GM18951 (cell line): ENCODE measurements around the gene GCFC2.
"Not testable (repeated sequence)": the region's sequence is repeated elsewhere in the genome, so short reads cannot be mapped to it uniquely, and the experiment has no call there.

Experiments
- POLR2A ChIP-seq: IDR thresholded peaks from 4 replicates; pipeline ENCODE4 v1.6.1; 2011; ENCODE audit warnings: mild to moderate bottlenecking; ENCODE audit not compliant: insufficient read length, insufficient read depth; ENCODE audit errors: extremely low read depth
- in situ Hi-C: fragments of 300-500 bp; cut with MboI; formaldehyde crosslinking; loops from one replicate; pipeline ENCODE4 v1.12.0; 2022; ENCODE audit warnings: low sequenced_read_pairs, mixed read lengths, inconsistent platforms; ENCODE audit not compliant: unreplicated experiment

GCFC2 gene

DNA sequence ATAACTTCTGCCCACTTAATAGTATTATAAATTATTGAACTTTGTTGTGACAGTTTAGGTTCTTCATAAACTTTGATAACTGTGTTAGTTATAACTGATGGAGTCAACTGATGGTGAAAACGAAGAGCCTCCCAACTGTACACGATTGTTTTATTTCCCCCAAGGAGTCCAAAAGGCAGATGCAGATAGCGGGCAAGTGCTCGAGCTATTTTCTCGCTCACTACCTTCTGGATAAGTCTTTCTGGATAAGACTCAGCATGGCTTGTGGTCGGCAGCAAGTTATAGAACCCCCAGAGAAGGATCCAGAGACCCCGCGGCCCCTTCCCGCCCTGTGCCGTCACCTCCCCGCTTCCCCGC is 517 bp downstream of the GCFC2 start:
- in situ Hi-C loops = no loop called here
- no peak for TF ChIP-seq POLR2A

GRCh38 chr2:75709297-75709696 is 1.4 kb downstream of the GCFC2 start:
- TF ChIP-seq POLR2A = no peak
- in situ Hi-C loops = no loop called here

GRCh38 chr2:75707901-75708300 is 2.8 kb downstream of the GCFC2 start:
- no peak for TF ChIP-seq POLR2A

DNA sequence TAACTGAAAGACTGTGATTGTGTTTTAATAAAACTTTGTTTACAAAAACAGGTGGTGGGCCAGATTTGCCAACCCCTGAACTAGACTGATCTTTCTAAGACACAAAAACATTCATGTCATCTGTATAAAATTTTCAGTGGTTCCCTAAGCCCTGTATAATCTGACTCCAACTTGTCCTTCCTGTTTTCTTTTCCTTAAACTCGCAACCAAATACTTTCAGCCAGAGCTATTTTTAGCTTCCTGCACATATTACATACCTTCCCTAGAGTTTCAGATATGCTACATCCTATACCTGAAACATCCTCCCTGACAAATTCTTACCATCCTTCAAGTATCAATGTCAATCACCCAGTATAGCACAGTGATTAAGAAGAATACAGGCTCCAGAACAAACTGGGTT is 4.8 kb downstream of the GCFC2 start:
- no peak for TF ChIP-seq POLR2A
- in situ Hi-C loops = no loop called here

More at GRCh38 chr2:75707901-75708300, 2.8 kb downstream of the GCFC2 start:
- in situ Hi-C loops = no loop called here

DNA sequence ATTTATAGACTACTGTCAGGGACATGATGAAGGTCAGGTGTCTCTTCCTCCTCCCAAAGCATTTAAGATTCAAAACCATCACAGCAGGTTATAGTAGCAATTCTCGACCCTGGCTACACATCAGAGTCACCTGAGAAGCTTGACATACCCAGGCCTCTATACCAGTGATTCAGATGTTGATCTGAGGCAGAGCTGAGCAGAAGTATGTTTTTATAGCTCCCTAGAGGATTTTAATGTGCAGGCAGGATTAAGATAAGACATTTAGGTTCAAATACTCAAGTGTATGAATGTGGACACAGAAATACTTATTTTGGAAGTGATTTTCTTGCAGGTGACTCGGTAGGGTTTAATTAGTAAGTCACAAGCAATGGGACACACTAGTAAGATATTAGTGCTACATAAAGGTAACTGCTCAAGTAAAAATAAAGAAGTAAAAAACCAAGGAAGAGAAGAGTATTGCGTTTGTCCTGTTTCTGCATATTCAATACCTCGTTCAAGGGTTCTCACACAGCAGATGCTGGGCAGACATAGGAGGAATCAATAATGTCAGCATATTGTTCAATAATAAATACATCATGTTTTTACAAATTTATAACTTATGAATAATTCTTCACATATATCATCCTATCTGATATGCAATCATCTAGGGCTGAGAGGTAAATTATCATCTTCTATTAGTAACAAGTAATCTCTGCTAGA is 7.0 kb downstream of the GCFC2 start:
- no peak for TF ChIP-seq POLR2A
- in situ Hi-C loops = no loop called here

DNA sequence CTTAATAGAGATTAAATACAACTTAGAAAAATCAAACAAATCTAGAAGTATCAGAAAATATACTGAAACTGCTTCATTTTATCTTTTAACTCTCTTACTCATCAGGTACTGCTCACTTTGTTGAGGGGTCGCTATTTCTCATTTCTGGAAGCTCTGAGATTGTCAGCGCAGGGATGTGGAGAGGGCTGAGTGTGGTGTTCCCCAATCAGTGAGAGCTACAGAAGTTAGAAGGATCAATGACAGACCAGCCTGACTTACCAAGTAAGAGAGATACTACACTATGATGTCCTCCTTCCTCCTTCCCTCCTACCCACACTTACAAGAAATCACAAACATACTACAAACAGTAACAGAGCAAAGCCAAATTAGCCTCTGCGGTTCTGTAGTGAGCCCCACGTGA is 8.1 kb downstream of the GCFC2 start:
- in situ Hi-C loops = no loop called here
- no peak for TF ChIP-seq POLR2A

DNA sequence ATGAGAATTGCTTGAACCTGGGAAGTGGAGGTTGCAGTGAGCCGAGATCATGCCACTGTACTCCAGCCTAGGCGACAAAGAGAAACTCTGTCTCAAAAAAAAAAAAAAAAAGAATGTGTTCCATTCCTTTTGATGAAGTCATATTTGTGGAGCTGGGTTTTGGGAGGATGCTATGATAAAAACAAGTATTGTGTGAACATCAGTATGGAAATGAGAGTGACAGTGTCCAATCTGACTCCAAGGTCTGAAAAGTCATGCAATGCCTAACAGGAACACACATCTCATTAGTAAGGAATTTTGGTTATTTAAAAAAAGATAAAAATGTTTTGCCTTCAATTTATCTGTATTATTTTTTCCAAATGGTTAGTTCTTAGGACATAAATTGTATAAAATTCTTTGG is 11.8 kb downstream of the GCFC2 start:
- in situ Hi-C loops = no loop called here
- no peak for TF ChIP-seq POLR2A

GRCh38 chr2:75688196-75688595 is 22.5 kb downstream of the GCFC2 start:
- in situ Hi-C loops = no loop called here

DNA sequence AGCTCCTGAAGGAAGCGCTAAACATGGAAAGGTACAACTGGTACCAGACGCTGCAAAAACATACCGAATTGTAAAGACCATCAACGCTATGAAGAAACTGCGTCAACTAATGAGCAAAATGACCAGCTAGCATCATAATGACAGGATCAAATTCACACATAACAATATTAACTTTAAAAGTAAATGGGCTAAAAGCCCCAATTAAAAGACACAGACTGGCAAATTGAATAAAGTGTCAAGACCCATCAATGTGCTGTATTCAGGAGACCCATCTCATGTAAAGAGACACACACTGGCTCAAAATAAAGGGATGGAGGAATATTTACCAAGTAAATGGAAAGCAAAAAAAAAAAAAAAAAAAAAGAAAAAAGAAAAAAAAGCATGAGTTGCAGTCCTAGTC is 27.3 kb downstream of the GCFC2 start:
- in situ Hi-C loops = not testable (repeated sequence)

More at GRCh38 chr2:75688196-75688595, 22.5 kb downstream of the GCFC2 start:
- no peak for TF ChIP-seq POLR2A

- in situ Hi-C loops = no loop called here
- TF ChIP-seq POLR2A = no peak
Measured at GRCh38 chr2:75680402-75680801, 30.3 kb downstream of the GCFC2 start.

- TF ChIP-seq POLR2A = no peak
- in situ Hi-C loops = no loop called here
Measured at GRCh38 chr2:75679556-75679955, 31.2 kb downstream of the GCFC2 start.

DNA sequence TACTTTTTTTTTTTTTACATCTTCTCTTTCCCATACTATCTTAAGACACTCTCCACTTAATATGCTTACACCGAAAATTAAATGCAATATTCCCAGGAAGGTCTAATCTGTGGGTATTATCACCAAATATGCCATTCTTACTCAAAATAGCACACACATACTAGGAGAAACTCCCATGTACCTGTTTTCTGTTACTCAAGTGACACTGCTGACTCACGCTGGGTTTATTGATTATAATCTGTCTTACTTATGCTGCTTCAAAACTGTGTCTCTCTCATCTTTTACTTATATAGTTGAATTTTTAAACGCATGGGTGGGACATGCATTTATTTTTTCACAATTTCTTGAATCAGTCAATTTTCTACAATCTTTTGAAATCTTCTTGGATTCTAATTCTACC is 34.3 kb downstream of the GCFC2 start:
- no peak for TF ChIP-seq POLR2A
- in situ Hi-C loops = no loop called here

DNA sequence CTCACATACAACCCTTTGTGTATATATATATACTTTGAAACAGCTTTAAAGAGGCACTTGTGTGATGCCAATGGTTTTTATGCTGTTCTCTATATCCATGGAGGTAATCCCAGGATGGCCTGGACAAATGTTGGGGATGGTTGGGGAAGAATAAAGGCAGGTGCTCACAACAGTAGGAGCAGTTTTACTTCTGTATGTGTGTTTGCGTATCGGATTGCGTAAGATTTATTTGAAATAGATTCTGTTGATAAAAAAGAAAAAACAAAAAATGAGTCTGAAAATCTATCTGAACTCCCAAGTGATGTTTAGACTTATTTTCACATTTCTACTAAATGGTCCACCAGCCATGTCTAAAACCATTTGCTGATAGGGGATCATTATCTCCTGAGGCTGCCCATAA is 34.8 kb downstream of the GCFC2 start:
- no peak for TF ChIP-seq POLR2A
- in situ Hi-C loops = no loop called here

GRCh38 chr2:75675423-75675822 is 35.3 kb downstream of the GCFC2 start:
- in situ Hi-C loops = not testable (repeated sequence)

DNA sequence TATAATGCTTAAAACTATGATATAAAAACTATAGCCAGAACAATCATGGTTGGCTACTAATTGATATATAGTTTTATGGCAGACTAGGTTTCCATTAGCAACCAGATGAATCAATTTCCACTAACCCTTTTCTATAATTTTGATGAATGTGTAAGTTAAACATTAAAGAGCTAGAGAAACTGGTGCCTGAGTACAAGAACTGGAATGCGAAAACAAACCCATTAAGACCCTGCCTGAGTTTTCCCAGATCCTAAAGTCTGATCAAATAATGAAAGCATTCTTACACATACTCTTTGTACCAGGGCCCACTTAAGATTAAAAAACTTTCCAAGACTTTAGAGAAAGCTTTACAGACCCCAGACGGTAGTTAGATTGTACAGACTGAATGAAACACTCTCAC is 42.8 kb downstream of the GCFC2 start:
- in situ Hi-C loops = no loop called here
- TF ChIP-seq POLR2A = no peak
